HG03045 (cell line): ENCODE data around the gene DYRK1A.

ENCODE experiments used
- ATAC-seq: cut with Tn5 transposase; IDR thresholded peaks from one replicate; pipeline ENCODE4 v1.9.1; 2021; ENCODE audit warnings: mild to moderate bottlenecking, moderate library complexity; ENCODE audit not compliant: unreplicated experiment

The DYRK1A gene

DNA sequence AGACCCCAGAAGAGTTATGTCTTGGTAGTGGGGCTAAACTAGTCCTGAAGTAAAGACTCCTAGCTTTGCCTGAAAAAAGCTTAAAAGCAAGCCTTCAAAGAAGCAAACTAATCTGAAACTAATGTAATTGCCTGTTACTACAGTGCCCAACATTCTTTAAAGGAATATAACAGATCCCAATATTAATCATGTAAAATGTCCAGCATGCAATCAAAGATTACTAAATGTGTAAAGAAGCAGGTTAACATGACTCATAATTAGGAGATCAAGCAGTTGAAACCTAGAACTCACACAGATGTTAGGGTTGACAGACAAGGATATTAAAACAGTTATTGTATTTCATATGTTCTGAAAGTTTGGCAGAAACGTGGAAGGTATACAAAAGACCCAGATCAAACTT, 17.8 kb downstream of the DYRK1A start:
- ATAC-seq: no peak

GRCh38 chr21:37385179-37385765, 18.7 kb downstream of the DYRK1A start:
- ATAC-seq: no peak

DNA sequence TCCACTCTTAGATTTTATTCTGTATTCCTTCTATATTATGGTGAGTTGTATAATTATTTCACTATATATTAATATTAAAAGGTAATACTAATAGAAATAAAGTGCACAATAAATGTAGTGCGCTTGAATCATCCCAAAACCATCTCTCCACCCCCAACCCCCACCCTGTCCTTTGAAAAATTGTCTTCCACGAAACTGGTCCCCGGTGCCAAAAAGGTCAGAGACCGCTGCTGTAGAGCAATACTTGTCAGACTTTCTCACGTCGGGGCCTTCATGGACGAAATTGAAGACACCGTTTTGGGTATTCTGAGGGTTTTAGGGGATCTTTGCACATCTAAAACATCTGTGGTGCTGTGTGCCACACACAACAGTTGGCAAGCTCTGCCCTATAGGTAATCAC, 19.6 kb downstream of the DYRK1A start:
- no peak for ATAC-seq

GRCh38 chr21:37389456-37389855, 22.9 kb downstream of the DYRK1A start:
- ATAC-seq: no peak

- ATAC-seq: no peak
Measured at GRCh38 chr21:37391666-37392065, 25.1 kb downstream of the DYRK1A start.

DNA sequence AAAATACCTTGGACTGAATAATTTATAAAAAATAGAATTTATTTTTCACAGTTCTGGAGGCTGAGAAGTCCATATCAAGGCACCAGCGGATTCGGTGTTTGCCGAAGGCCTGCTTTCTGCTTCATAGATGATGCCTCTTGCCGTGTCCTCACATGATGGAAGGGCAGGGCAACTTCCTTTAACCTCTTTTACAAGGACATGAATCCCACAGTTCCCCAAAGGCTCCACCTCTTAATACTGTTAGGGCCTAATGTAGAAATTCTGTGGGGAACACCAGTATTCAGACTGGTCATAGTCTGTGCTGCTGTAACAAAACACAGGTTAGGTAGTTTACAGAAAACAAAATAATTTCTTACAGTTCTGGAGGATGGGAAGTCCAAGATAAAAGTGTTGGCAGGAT, 25.9 kb downstream of the DYRK1A start:
- no peak for ATAC-seq

GRCh38 chr21:37393030-37393429, 26.5 kb downstream of the DYRK1A start:
- ATAC-seq: no peak

DNA sequence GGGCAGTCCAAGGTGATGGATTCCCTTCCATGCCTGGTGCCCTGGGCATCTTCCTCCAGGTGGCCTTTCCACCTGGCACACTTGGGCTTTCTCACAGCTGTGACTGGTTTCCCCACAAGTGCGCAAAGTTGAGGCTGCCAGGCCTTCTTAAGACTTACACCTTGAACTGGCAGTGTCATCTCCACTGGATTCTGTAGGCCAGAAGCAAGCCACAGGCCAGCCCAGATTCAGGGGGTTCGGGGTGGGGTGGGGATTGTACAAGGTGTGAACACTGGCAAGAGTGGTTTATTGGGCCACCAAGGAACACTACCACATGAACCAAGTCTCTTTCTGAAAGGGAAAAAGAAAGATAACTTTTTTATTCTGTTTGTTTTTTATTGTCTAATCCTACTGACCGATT, 27.2 kb downstream of the DYRK1A start:
- ATAC-seq: no peak

GRCh38 chr21:37395961-37396360, 29.4 kb downstream of the DYRK1A start:
- no peak for ATAC-seq

DNA sequence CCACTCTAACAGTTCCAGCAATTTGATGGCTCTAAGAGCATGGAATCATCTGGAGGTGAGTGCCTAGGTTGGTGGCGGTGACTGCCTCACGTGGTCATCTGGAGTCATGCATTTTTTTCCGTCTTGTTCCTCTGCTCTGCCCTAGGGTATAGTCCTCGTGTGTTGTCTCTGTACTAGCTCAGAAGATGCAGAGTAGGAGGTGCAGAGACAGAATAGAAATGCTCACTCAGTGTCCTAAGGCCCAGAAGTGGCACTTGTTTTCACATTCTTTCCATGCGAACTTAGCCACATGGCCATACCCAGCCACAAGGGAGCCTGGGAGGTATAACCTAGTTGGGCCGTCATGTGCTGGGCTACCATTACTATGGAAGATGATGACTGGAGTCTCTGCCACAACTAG, 30.3 kb downstream of the DYRK1A start:
- no peak for ATAC-seq

- ATAC-seq: no peak
Measured at GRCh38 chr21:37398697-37399096, 32.1 kb downstream of the DYRK1A start.

DNA sequence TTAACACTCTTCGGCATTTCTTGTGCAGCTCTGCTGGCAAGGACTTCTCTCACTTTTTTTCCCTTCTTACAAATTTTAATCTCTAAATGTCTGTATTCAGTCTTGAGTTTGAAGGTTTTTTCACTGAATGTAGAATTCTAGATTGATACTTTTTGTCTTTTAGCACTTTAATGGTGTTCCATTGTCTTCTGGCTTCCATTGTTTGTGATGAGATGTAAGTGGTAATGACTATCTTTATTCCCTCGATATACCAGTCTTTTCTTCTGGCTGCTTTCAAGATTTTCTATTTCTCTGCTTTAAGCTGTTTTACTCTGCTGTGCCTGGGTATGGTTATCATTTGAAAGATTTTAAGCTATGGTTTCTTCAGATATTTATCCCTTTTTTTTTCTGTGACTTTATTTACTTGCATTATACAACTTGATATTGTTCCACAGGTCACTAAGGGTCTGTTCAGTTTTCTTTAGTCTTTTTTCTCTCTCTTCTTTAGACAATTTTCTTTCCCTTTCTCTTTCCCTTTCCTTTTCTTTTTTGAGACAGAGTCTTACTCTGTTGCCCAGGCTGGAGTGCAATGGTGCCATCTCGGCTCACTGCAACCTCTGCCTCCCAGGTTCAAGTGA, 35.8 kb downstream of the DYRK1A start:
- no peak for ATAC-seq

- no peak for ATAC-seq
Measured at GRCh38 chr21:37405629-37406028, 39.1 kb downstream of the DYRK1A start.

- ATAC-seq: peak; percentile 51
Measured at GRCh38 chr21:37407719-37408420, 41.3 kb downstream of the DYRK1A start.

GRCh38 chr21:37408464-37409193, 42.1 kb downstream of the DYRK1A start:
- no peak for ATAC-seq

DNA sequence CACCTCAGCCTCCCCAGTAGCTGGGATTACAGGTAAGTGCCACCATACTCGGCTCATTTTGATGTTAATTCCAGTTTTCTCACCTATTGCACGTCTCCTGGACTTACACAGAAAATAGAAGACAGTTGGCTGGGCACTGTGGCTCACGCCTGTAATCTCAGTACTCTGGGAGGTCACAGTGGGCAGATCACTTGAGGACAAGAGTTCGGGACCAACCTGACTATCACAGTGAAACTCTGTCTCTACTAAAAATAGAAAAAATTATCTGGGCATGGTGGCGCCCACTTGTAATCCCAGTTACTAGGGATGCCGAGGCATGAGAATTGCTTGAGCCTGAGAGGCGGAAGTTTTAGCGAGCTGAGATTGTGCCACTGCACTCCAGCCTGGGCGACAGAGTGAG, 44.1 kb downstream of the DYRK1A start:
- no peak for ATAC-seq

- ATAC-seq: no peak
Measured at GRCh38 chr21:37412603-37413360, 46.2 kb downstream of the DYRK1A start.

DNA sequence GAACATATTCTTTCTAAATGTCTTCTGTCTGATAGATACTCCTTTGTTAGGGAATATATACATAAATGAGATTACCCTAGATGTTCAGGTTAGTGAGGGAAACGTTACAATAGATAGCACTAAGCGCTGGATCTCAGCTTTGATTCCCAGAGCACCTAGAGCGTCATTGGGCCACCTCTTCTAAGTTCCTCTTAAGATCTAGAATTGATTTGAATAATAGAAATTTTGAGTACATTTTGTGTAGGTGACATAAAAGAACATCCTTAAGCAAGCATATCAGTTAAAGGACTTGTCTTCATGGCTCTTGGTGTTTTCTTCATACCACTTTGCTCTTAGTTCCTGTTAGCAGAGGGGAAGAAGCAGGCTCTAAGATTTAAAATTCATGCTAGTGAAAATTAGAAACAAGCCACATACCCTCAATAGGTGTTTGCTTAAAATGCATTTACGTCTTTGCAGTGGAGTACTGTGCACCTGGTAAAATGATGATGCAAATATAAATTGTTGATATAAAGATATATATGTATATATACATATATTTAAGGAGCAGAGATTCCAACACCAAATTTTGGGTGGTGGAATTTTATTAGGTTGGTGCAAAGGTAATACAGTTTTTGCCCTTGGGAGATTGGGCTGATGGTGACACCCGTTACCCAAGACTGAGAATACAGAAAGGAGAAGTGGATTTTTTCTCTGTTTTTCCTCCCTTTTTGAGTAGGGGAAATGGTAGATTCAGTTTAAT, 47.1 kb downstream of the DYRK1A start:
- ATAC-seq: no peak

DNA sequence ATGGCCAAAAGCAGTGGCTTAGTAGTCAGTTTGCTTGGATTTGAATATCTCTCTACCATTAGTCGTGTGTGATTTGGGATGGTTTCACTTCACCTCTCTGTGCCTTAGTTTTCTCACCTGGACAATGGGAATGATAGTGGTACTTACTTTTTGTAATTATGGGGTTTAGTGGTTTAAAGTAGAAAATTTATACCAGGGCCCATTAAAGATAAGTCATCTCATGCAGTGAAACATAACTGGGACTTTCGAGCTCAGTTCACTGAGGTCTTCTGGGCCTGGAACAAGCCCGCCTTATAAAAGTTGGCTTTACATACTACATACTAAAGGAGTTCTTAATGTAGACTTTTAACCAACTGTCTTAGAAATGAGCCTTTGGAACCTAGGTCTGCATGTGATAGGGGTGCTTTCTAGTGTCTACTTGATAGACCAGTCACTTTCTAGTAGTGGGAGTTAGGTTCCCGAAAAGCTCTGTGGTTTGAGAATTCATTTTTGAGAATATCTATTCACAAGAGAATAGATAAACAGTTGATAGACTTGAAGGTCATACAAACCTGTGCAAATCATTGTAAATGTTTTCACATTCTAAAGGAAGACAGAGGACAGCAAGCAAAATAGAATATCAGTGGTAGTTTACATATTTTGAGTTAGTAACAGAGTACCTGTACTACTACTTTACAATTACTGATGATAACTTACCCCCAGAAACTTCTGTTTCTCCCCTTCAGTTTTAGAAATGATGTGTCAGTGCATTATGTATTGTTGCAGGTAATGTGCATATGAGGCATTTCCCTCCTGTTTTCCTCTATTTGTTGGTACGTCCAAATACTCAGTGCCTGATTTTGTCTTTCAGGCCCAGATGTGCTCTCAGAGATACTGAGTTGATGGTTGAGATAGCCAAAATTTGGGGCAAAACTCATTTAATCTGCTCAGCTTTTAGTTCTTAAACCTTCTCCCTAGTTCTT, 48.0 kb downstream of the DYRK1A start:
- no peak for ATAC-seq
